ENCODE measurements around the gene FBXO41.

Gene FBXO41

GRCh38 chr2:73253400-73253799 is 30.9 kb downstream of the FBXO41 start:
- no peak for DNase-seq
- in situ Hi-C loops (cut with HindIII; ENCODE audit: low pct_ligation_motif_present, low pct_unique_long_range_greater_than_20kb, low sequenced_read_pairs): no loop called here

GRCh38 chr2:73252238-73253027 is 31.8 kb downstream of the FBXO41 start:
- in situ Hi-C loops (cut with HindIII; ENCODE audit: low pct_ligation_motif_present, low pct_unique_long_range_greater_than_20kb, low sequenced_read_pairs): no loop called here
- DNase-seq: no peak

- in situ Hi-C loops (cut with HindIII; ENCODE audit: low pct_ligation_motif_present, low pct_unique_long_range_greater_than_20kb, low sequenced_read_pairs): no loop called here
- no peak for DNase-seq
These were observed 33.1 kb downstream of the FBXO41 start for GRCh38 chr2:73250872-73251846.

GRCh38 chr2:73249636-73250035 is 34.6 kb downstream of the FBXO41 start:
- in situ Hi-C loops (cut with HindIII; ENCODE audit: low pct_ligation_motif_present, low pct_unique_long_range_greater_than_20kb, low sequenced_read_pairs): no loop called here
- no peak for DNase-seq

GRCh38 chr2:73246850-73247249 is 37.4 kb downstream of the FBXO41 start:
- in situ Hi-C loops (cut with HindIII; ENCODE audit: low pct_ligation_motif_present, low pct_unique_long_range_greater_than_20kb, low sequenced_read_pairs): no loop called here
- no peak for DNase-seq

GRCh38 chr2:73244580-73244979 is 39.7 kb downstream of the FBXO41 start:
- DNase-seq: no peak

GRCh38 chr2:73243884-73244570 is 40.3 kb downstream of the FBXO41 start:
- in situ Hi-C loops (cut with HindIII; ENCODE audit: low pct_ligation_motif_present, low pct_unique_long_range_greater_than_20kb, low sequenced_read_pairs): no loop called here
- no peak for DNase-seq

More at GRCh38 chr2:73244580-73244979, 39.7 kb downstream of the FBXO41 start:
- in situ Hi-C loops (cut with HindIII; ENCODE audit: low pct_ligation_motif_present, low pct_unique_long_range_greater_than_20kb, low sequenced_read_pairs): no loop called here

- DNase-seq: no peak
- in situ Hi-C loops (cut with HindIII; ENCODE audit: low pct_ligation_motif_present, low pct_unique_long_range_greater_than_20kb, low sequenced_read_pairs): no loop called here
These were observed 44.5 kb downstream of the FBXO41 start for GRCh38 chr2:73239776-73240175.

- DNase-seq: no peak
- in situ Hi-C loops (cut with HindIII; ENCODE audit: low pct_ligation_motif_present, low pct_unique_long_range_greater_than_20kb, low sequenced_read_pairs): no loop called here
These were observed 45.3 kb downstream of the FBXO41 start for GRCh38 chr2:73238976-73239375.

GRCh38 chr2:73238149-73238548 is 46.1 kb downstream of the FBXO41 start:
- in situ Hi-C loops (cut with HindIII; ENCODE audit: low pct_ligation_motif_present, low pct_unique_long_range_greater_than_20kb, low sequenced_read_pairs): no loop called here
- DNase-seq: no peak

GRCh38 chr2:73237168-73237567 is 47.1 kb downstream of the FBXO41 start:
- no peak for DNase-seq
- in situ Hi-C loops (cut with HindIII; ENCODE audit: low pct_ligation_motif_present, low pct_unique_long_range_greater_than_20kb, low sequenced_read_pairs): no loop called here

GRCh38 chr2:73235315-73236028 is 48.8 kb downstream of the FBXO41 start:
- no peak for DNase-seq
- in situ Hi-C loops (cut with HindIII; ENCODE audit: low pct_ligation_motif_present, low pct_unique_long_range_greater_than_20kb, low sequenced_read_pairs): no loop called here

GRCh38 chr2:73233932-73234832 is 50.1 kb downstream of the FBXO41 start, which contains the start of gene CCT7:
Gene CCT7 (plus strand): TSS chr2:73234308. CDS start chr2:73234379, 71 bp downstream.
- in situ Hi-C loops (cut with HindIII; ENCODE audit: low pct_ligation_motif_present, low pct_unique_long_range_greater_than_20kb, low sequenced_read_pairs): no loop called here
- DNase-seq: peak; percentile 91

GRCh38 chr2:73233154-73233931 is 50.9 kb downstream of the FBXO41 start, which contains the start of gene PRADC1:
Gene PRADC1 (minus strand): TSS chr2:73233239. CDS start chr2:73233160, 79 bp downstream.
- in situ Hi-C loops (cut with HindIII; ENCODE audit: low pct_ligation_motif_present, low pct_unique_long_range_greater_than_20kb, low sequenced_read_pairs): no loop called here
- DNase-seq: peak; percentile 100

- in situ Hi-C loops (cut with HindIII; ENCODE audit: low pct_ligation_motif_present, low pct_unique_long_range_greater_than_20kb, low sequenced_read_pairs): no loop called here
- no peak for DNase-seq
These were observed 51.7 kb downstream of the FBXO41 start for GRCh38 chr2:73232403-73233153.

- DNase-seq: no peak
These were observed 55.6 kb downstream of the FBXO41 start for GRCh38 chr2:73228631-73229030.

More at GRCh38 chr2:73228631-73229030, 55.6 kb downstream of the FBXO41 start:
- in situ Hi-C loops (cut with HindIII; ENCODE audit: low pct_ligation_motif_present, low pct_unique_long_range_greater_than_20kb, low sequenced_read_pairs): no loop called here

Measured in ACHN (cell line).